A549 (cell line): ENCODE measurements around the gene LYZL2. TPM values are rescaled to one million over a fixed set of nuclear protein-coding genes. Genes with fewer than 3 reads are reported as not detected.
"Not testable (repeated sequence)": the region's sequence is repeated elsewhere in the genome, so short reads cannot be mapped to it uniquely, and the experiment has no call there.

Experiments
- ATAC-seq, 2 experiments: fragments of 200-7000 bp in 1 of 2; fragments of >200 bp in 1 of 2; cut with Nextera tagmentation in 1 of 2; cut with Tn5 transposase in 1 of 2; 3 replicates each; pipeline versions ENCODE4 v1.8.0 to v1.9.1; 2018 to 2020; ENCODE audit warnings: mild to moderate bottlenecking in 1 of 2, moderate library complexity in 1 of 2
- CTCF ChIA-PET: fragments of 300-600 bp; sonication (Branson Sonifier 250); formaldehyde crosslinking; extraction: SDS; loops from one replicate; lab custom pipeline; 2021; ENCODE audit warnings: antibody characterized with exemption, inconsistent platforms; lab: Yijun Ruan, JAX
- POLR2A ChIA-PET: fragments of 350-600 bp; formaldehyde crosslinking; extraction: SDS; loops from one replicate; lab custom pipeline; 2021; ENCODE audit warnings: antibody characterized with exemption, inconsistent platforms; lab: Yijun Ruan, JAX
- DNase-seq, 2 experiments: peaks; one replicate each; pipeline versions ENCODE4 v3.0.0 to v3.0.0-alpha.2; 2011 to 2016; ENCODE audit warnings: low read depth in 1 of 2, low spot score in 1 of 2
- FAIRE-seq: peaks from 2 replicates; lab custom pipeline; 2011; peaks lifted over from hg19 to GRCh38; lab: Jason Lieb, UNC
- H3K27ac ChIP-seq, 2 experiments: fragments of >200 bp; sonication (Bioruptor Twin); formaldehyde crosslinking; 3 replicates each; pipeline ENCODE4 v1.5.1; 2016 to 2017
- H3K4me1 ChIP-seq: fragments of >200 bp; sonication (Bioruptor Twin); formaldehyde crosslinking; 3 replicates; pipeline ENCODE4 v1.6.1; 2016
- H3K4me2 ChIP-seq: fragments of >200 bp; sonication (Bioruptor Twin); formaldehyde crosslinking; 3 replicates; pipeline ENCODE4 v1.6.1; 2016
- H3K4me3 ChIP-seq: fragments of >200 bp; sonication (Bioruptor Twin); formaldehyde crosslinking; 3 replicates; pipeline ENCODE4 v1.5.1; 2016
- H3K9me3 ChIP-seq: fragments of >200 bp; sonication (Bioruptor Twin); formaldehyde crosslinking; 3 replicates; pipeline ENCODE4 v1.6.1; 2016
- BHLHE40 ChIP-seq: IDR thresholded peaks from 2 replicates; pipeline ENCODE4 v1.6.1; 2012; ENCODE audit warnings: low read depth, low read length, inconsistent platforms
- CBX2 ChIP-seq: fragments of 200-600 bp; sonication (generic); IDR thresholded peaks from 2 replicates; pipeline ENCODE4 v1.6.1; 2016; ENCODE audit warnings: low read depth, mild to moderate bottlenecking, borderline replicate concordance
- CEBPB ChIP-seq, 2 experiments: fragments of >200 bp in 1 of 2; sonication (Bioruptor Twin) in 1 of 2; formaldehyde crosslinking in 1 of 2; IDR thresholded peaks; 2 replicates each; pipeline ENCODE4 v1.6.1; 2012 to 2016
- CHD4 ChIP-seq: fragments of 200-600 bp; sonication (generic); IDR thresholded peaks from 2 replicates; pipeline ENCODE4 v1.6.1; 2016; ENCODE audit warnings: antibody characterized with exemption, mild to moderate bottlenecking, borderline replicate concordance
- EP300 ChIP-seq, 2 experiments: fragments of >200 bp; sonication (Bioruptor Twin); formaldehyde crosslinking; IDR thresholded peaks; 2 replicates in 1 of 2; 3 replicates in 1 of 2; pipeline ENCODE4 v1.6.1; 2016 to 2017
- ESRRA ChIP-seq: fragments of 150-350 bp; IDR thresholded peaks from 2 replicates; pipeline ENCODE4 v1.6.1; 2014; ENCODE audit warnings: mild to moderate bottlenecking, low read length, borderline replicate concordance
- FOSL2 ChIP-seq, 2 experiments: fragments of 450-650 bp in 1 of 2; fragments of >200 bp in 1 of 2; sonication (Bioruptor Twin) in 1 of 2; formaldehyde crosslinking; IDR thresholded peaks; 2 replicates each; pipeline versions ENCODE4 v1.5.0 to v1.6.1; 2016 to 2020; ENCODE audit warnings: mild to moderate bottlenecking in 1 of 2, moderate library complexity in 1 of 2
- GATA3 ChIP-seq: IDR thresholded peaks from 2 replicates; pipeline ENCODE4 v1.6.1; 2012; ENCODE audit warnings: borderline replicate concordance
- HOXA7 ChIP-seq: fragments of 250-450 bp; sonication (Bioruptor Pico); IDR thresholded peaks from 2 replicates; pipeline ENCODE4 v1.5.0; 2020; ENCODE audit warnings: mild to moderate bottlenecking, moderate library complexity
- HOXB13 ChIP-seq: fragments of 250-450 bp; sonication (Bioruptor Pico); IDR thresholded peaks from 2 replicates; pipeline ENCODE4 v1.5.0; 2020; ENCODE audit warnings: low read depth, mild to moderate bottlenecking, moderate library complexity
- JUN ChIP-seq, 2 experiments: fragments of >200 bp; sonication (Bioruptor Twin); formaldehyde crosslinking; IDR thresholded peaks; 2 replicates in 1 of 2; 3 replicates in 1 of 2; pipeline ENCODE4 v1.6.1; 2016 to 2017
- NR3C1 ChIP-seq: fragments of >200 bp; sonication (Bioruptor Twin); formaldehyde crosslinking; IDR thresholded peaks from 3 replicates; pipeline ENCODE4 v1.6.1; 2017
- PHF8 ChIP-seq: fragments of 200-600 bp; sonication (generic); IDR thresholded peaks from 2 replicates; pipeline ENCODE4 v1.6.1; 2016; ENCODE audit warnings: low read depth, mild to moderate bottlenecking, antibody characterized with exemption, moderate library complexity, borderline replicate concordance
- RCOR1 ChIP-seq: fragments of 150-350 bp; IDR thresholded peaks from 2 replicates; pipeline ENCODE4 v1.6.1; 2014; ENCODE audit warnings: antibody characterized with exemption, low read length, low read depth
- SREBF2 ChIP-seq: fragments of 450-650 bp; IDR thresholded peaks from 2 replicates; pipeline ENCODE4 v1.6.1; 2014; ENCODE audit warnings: mild to moderate bottlenecking, moderate library complexity
- ZFP36 ChIP-seq: fragments of 450-650 bp; IDR thresholded peaks from 2 replicates; pipeline ENCODE4 v1.6.1; 2014; ENCODE audit warnings: borderline replicate concordance; ENCODE audit not compliant: partially characterized antibody
- WGBS: methylation state at CpG from one replicate; pipeline ENCODE4 v1.1.6; 2017; ENCODE audit errors: missing lambda C conversion rate; 5-methylcytosine and 5-hydroxymethylcytosine counted together
- polyA plus RNA-seq, 4 experiments: library from polyadenylated mRNA; depleted of rRNA in 3 of 4; stranded (reverse); fragments of >200 nt; fragmentation: RNase III in 1 of 4; extraction: RNeasy Plus Mini Kit Qiagen cat#74134 plus additional on column Dnase treatment in 1 of 4; gene quantifications; 2 replicates in 3 of 4; 3 replicates in 1 of 4; pipeline ENCODE4 v1.2.3, GENCODE V29; 2011 to 2017
- TF ChIP-seq, protein P1 (sequence below): IDR thresholded peaks from 2 replicates; pipeline ENCODE4 v1.6.1; 2012; ENCODE audit warnings: low read depth, borderline replicate concordance
- TF ChIP-seq, protein P2 (sequence below): fragments of >200 bp; sonication (Bioruptor Twin); formaldehyde crosslinking; IDR thresholded peaks from 3 replicates; pipeline ENCODE4 v1.6.1; 2016
- TF ChIP-seq, protein P3 (sequence below): IDR thresholded peaks from 2 replicates; pipeline ENCODE4 v1.6.1; 2012
- TF ChIP-seq, protein P4 (sequence below): IDR thresholded peaks from 2 replicates; pipeline ENCODE4 v1.6.1; 2012

Gene LYZL2
- polyA plus RNA-seq, 2 of the 4 experiments (the other 2 are of a cell fraction), result not detected

DNA sequence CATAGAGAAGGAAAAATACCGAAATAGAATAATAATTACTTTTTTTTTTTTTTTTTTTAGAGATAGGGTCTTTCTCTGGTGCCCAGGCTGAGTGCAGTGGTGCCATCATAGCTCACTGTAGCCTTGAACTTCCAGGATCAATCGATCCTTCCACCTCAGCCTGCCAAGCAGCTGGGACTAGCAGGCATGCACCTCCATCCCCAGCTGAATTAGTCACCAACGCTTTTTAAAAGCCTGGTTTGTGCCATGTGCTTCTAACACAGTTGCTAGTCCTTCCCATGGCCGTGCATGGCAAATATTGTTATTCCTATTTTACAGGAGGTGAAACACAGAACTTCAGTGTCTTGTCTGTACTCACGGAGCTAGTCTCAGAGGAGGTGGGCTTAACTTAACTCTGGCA lies 23.2 kb downstream of the LYZL2 start:
- ChIA-PET CTCF (interaction anchor here (0.6 to 8.2 kb wide), 8 partner anchors 15 to 1280 kb away, joined by 3 to 58 read pairs (median 4); no protein-coding TSS in a partner anchor), POLR2A (interaction anchor here (0.6 to 1.3 kb wide), 4 partner anchors 22 to 257 kb away, joined by 3 to 8 read pairs (median 6); partner anchors contain the start of gene MTPAP)
- TF ChIP-seq, protein P1, sequence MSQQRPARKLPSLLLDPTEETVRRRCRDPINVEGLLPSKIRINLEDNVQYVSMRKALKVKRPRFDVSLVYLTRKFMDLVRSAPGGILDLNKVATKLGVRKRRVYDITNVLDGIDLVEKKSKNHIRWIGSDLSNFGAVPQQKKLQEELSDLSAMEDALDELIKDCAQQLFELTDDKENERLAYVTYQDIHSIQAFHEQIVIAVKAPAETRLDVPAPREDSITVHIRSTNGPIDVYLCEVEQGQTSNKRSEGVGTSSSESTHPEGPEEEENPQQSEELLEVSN, result no peak
- TF ChIP-seq NR3C1 (no peak), HOXB13 (CRISPR knock-in tag) (peak; percentile 69; the same call in 1 of the 2 replicates), RCOR1 (no peak), FOSL2 (IDR thresholded peaks at IDR 0.05) (no peak), FOSL2 (CRISPR knock-in tag; IDR thresholded peaks at IDR 0.05) (peak; percentile 35; the same call in 1 of the 2 replicates), SREBF2 (no peak)
- TF ChIP-seq, protein P2, sequence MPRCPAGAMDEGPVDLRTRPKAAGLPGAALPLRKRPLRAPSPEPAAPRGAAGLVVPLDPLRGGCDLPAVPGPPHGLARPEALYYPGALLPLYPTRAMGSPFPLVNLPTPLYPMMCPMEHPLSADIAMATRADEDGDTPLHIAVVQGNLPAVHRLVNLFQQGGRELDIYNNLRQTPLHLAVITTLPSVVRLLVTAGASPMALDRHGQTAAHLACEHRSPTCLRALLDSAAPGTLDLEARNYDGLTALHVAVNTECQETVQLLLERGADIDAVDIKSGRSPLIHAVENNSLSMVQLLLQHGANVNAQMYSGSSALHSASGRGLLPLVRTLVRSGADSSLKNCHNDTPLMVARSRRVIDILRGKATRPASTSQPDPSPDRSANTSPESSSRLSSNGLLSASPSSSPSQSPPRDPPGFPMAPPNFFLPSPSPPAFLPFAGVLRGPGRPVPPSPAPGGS, result no peak
- H3K27ac ChIP-seq, result peak overlapping the region; percentile 80 to 86
- H3K9me3 ChIP-seq, result 0 out of 3 replicates have a peak, but pooled peaks cover 10% of the 10 kb centered on the region
- FAIRE-seq (no peak), DNase-seq (peak in 1 of 2 experiments; percentile 44), ATAC-seq (peak in 1 of 2 experiments; percentile 37; a peak in 3 of 6 replicates)
- H3K4me1 ChIP-seq, result peaks cover 29% of the 10 kb centered on the region
- WGBS, result 17% methylated on average over 5 of the region's 5 CpGs
- H3K4me3 ChIP-seq, result peak overlapping the region; percentile 13; the same call in 1 of the 3 replicates
- peak overlapping the region; percentile 82 for H3K4me2 ChIP-seq

DNA sequence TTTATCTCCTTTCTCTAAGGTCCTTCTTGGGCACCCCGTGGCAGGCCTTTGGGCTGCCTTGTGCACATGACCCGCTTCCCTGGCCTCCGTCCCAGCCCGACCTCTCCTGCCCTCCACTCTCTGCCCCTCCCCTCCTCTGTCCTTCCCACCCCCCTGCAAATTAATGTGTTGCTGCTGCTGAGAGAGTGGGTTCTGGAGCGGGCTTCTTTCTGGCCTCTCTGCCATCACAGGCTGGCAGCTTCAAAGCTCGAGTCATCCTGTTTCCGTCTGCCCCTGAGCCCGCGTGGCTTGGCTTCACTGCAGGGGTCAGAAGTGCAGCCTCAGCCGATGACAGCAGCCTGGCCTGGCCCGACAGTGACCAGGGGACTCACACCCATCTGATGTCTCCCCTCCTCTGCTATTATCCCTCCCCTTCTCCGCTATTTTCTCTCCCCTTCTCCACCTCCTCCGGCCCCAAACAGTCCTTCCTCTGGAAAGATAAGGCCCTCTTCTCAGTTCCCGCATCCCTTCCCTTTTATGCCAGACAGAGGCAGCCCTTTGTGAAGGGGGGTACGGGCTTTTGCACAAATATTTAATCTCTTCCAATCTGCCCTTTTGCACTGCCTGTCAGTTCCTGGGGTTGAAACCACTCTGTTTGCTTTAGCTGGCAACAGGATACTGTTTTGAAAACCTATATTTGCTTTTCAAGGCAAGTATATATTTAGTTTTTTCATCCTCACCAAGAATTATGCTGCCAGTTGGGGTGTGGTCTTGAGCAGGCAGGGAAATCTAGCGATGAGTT lies 24.0 kb downstream of the LYZL2 start:
- peak in 1 of 2 experiments; percentile 93 for DNase-seq
- Histone ChIP-seq H3K9me3 (0 out of 3 replicates have a peak, but pooled peaks cover 10% of the 10 kb centered on the region), H3K4me2 (peak overlapping the region; percentile 82), H3K4me1 (peaks cover 34% of the 10 kb centered on the region), H3K27ac (peak overlapping the region; percentile 80 to 92)
- POLR2A ChIA-PET, result interaction anchor here (1.2 to 1.3 kb wide), 2 partner anchors 21 to 171 kb away, joined by 5 to 8 read pairs; no protein-coding TSS in a partner anchor
- 3% methylated on average over 13 of the region's 16 CpGs for WGBS
- peak; percentile 89 for ATAC-seq
- not testable (repeated sequence) for TF ChIP-seq FOSL2 (IDR thresholded peaks at IDR 0.05)
- peak; percentile 36; the same call in 1 of the 2 replicates for TF ChIP-seq FOSL2 (CRISPR knock-in tag; IDR thresholded peaks at IDR 0.05)
- peak in 1 of 2 experiments; percentile 66; a peak in 2 of 5 replicates for TF ChIP-seq JUN (IDR thresholded peaks at IDR 0.05)
- peak in 1 of 2 experiments; percentile 41; a peak in 1 of 4 replicates for TF ChIP-seq CEBPB (IDR thresholded peaks at IDR 0.05)
- TF ChIP-seq, protein P3, sequence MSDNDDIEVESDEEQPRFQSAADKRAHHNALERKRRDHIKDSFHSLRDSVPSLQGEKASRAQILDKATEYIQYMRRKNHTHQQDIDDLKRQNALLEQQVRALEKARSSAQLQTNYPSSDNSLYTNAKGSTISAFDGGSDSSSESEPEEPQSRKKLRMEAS, result peak; percentile 45
- TF ChIP-seq EP300 (IDR thresholded peaks at IDR 0.05), result peak; percentile 22 to 52; a peak in 2 of 5 replicates
- TF ChIP-seq, protein P2, result 0 out of 3 replicates have a peak, but pooled peaks have one; percentile 24
- TF ChIP-seq GATA3, result peak; percentile 84
- TF ChIP-seq, all 56 proteins: peak for 7; not testable (repeated sequence) for 49
- CTCF ChIA-PET, result interaction anchor here (1.0 to 8.2 kb wide), 9 partner anchors 14 to 213 kb away, joined by 3 to 58 read pairs (median 6); no protein-coding TSS in a partner anchor
- peak overlapping the region; percentile 13; the same call in 1 of the 3 replicates for H3K4me3 ChIP-seq
- FAIRE-seq, result peak; percentile 36

DNA sequence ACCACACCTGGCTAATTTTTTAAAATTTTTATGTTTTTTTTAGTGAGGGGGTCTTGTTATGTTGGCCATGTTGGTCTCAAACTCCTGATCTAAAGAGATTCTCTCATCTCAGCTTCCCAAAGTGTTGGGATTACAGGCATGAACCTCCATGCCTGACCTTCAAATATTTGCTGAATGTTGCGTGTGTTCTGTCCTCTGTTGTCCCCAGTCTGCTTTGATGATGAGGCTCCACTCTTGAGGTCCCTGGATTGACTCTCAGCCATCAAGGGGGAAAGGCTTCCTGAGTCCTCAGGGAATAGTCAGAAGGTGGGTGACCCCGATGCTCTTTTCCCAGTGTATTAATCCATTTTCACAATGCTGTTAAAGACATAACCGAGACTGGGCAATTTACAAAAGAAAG lies 26.0 kb downstream of the LYZL2 start:
- Histone ChIP-seq H3K27ac (peak overlapping the region in 1 of 2 experiments; percentile 92; a peak in 3 of 6 replicates), H3K4me3 (no peak overlapping the region), H3K4me1 (peaks cover 34% of the 10 kb centered on the region), H3K9me3 (no peaks in the 10 kb centered on the region), H3K4me2 (no peak overlapping the region)
- ATAC-seq (no peak), FAIRE-seq (no peak), DNase-seq (no peak)
- WGBS, result 92% methylated on average over 3 of the region's 3 CpGs
- CTCF ChIA-PET, result interaction anchor here (1.6 to 8.2 kb wide), 4 partner anchors 12 to 67 kb away, joined by 5 to 58 read pairs (median 24); no protein-coding TSS in a partner anchor
- POLR2A ChIA-PET, result no interaction called here
- TF ChIP-seq ZFP36, result no peak
- TF ChIP-seq, protein P4, sequence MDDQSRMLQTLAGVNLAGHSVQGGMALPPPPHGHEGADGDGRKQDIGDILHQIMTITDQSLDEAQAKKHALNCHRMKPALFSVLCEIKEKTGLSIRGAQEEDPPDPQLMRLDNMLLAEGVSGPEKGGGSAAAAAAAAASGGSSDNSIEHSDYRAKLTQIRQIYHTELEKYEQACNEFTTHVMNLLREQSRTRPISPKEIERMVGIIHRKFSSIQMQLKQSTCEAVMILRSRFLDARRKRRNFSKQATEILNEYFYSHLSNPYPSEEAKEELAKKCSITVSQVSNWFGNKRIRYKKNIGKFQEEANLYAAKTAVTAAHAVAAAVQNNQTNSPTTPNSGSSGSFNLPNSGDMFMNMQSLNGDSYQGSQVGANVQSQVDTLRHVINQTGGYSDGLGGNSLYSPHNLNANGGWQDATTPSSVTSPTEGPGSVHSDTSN, result no peak
- TF ChIP-seq BHLHE40, result no peak
- no peak for TF ChIP-seq ESRRA
- no peak for TF ChIP-seq CBX2
- TF ChIP-seq SREBF2, result no peak
- TF ChIP-seq, protein P1, result no peak
- no peak for TF ChIP-seq CEBPB (IDR thresholded peaks at IDR 0.05)
- TF ChIP-seq HOXA7 (CRISPR knock-in tag), result no peak
- TF ChIP-seq PHF8, result no peak
- no peak for TF ChIP-seq CHD4
